ENCODE measurements around the gene RTP2.

The RTP2 gene

DNA sequence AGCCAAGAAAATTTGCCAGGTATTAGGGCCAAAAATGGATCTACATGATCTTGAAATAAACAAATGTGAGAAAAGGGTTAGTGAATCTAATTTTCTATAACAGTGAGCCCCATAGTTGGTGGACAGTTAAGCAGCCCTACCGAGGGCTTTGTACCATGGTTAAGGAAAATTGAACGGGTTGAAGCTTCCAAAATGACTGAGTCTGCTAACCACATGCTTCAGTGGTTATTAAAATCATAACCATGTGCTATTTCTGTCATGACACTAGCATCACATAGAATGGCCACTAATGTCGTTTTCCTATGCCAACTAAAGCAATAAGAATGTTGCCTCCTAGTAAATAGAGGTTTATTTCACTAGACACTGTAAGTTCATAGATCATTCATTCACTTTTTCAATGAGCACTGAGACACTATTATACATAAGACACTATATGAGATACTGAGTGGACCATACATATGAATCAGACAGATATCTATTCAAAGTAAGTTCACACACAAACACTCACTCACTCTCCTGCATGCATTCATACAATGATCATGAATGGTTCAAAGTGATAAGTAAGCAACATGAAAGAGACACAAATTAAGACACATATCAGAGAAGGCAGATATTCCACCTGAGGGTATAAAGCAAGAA, 36.5 kb downstream of the RTP2 start:
- DNase-seq: no peak

DNA sequence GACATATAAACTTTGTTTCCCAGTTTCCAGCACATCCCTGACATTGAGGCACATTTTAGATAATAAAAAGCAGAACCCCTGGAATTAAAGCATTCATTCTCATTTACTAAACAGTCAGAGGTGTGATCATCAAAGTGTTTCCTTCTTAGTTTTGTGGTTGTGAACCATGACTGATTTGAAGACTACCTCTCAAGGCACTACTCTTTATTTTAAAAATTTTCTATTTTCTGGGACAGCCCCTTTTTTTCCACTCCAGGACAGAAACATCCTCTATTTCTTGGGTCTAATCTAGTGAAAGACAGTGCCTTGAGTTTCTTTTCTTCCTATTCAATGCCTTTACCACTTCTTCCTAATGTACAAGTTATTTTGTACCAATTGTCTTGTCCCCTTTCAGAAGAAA, 37.3 kb downstream of the RTP2 start:
- no peak for DNase-seq

DNA sequence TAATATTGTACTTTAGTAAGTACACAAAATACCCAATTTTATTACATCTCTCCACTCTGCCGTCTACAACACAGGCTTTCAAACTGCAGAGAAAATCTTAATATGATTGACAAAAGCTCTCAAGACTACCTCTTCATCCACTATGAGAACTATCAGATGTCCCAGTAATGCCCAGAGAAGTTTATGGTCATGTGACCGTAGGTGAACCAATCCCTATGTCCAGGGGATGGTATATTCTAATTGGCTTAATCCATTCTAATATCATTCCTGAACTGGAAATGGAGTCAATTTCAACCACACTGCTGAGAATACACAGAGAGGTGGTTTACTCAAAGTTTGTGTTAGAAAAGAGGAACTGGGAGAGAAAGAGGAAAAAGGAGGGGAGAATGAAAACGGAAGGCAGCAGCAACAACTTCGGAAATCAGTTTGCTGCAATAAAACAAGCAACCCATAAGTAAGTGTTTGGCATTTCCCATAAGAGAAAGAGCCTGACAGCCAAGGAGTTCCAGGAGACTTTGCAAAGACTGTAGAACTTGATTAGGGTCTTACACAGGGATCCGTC, 39.4 kb downstream of the RTP2 start:
- no peak for DNase-seq

DNA sequence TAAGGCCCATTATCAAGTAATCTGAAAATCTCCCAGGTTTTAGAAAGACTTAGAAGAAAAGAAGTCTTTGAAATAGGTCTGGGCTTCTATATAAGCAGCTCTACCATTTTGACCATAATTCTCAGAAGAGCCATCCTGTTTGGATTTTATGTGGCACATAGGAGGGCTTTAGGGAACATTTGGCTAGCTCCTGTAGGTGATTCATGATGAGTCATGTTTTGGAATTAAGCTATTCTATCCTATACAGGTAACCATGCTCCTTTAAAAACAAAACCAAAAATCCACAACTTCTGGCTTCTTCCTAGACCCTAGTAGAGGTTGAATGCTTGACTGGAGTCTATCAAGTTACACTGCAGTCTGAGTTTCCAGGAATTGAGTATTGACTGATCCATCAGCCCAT, 41.1 kb downstream of the RTP2 start:
- no peak for DNase-seq

DNA sequence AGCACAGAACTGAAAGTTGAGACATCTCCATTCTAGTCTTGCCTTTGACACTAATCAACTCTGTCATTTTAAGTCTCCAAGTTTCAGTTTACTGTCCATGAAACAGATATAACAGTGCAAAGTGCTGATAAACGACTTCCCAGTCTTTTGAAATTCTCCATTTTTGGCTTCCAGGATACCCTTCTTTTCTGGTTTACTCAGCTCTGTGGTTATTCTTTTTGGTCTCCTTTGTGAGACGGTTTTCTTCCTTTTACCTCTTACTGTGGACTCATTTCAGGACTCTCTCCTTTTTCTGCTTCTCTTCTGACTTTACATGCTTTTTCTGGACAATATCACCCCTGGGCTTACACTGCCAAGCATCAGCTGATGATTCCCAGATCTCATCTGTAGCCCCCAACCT, 51.1 kb downstream of the RTP2 start:
- DNase-seq: no peak

Measured in T-helper 9 cell (primary cell).